HEK293 (cell line): ENCODE measurements around the gene BCLAF1.

ENCODE experiments used
- EGR2 ChIP-seq: fragments of 450-650 bp; formaldehyde crosslinking; IDR thresholded peaks from 2 replicates; pipeline ENCODE4 v1.5.1; 2016; ENCODE audit warnings: low read depth, missing biosample characterization, missing genetic modification characterization
- HOXC10 ChIP-seq: sonication (generic); formaldehyde crosslinking; IDR thresholded peaks from 2 replicates; pipeline ENCODE4 v1.8.1; 2023; ENCODE audit warnings: mild to moderate bottlenecking, missing genetic modification reagents
- REST ChIP-seq: fragments of 450-650 bp; formaldehyde crosslinking; IDR thresholded peaks from 2 replicates; pipeline ENCODE4 v1.5.1; 2016; ENCODE audit warnings: missing biosample characterization, missing genetic modification characterization
- SALL2 ChIP-seq: fragments of 450-650 bp; formaldehyde crosslinking; IDR thresholded peaks from 2 replicates; pipeline ENCODE4 v1.5.0; 2017; ENCODE audit warnings: missing biosample characterization, mild to moderate bottlenecking, missing genetic modification characterization, borderline replicate concordance
- SP3 ChIP-seq: fragments of 450-650 bp; formaldehyde crosslinking; IDR thresholded peaks from 2 replicates; pipeline ENCODE4 v1.5.1; 2016; ENCODE audit warnings: missing biosample characterization, missing genetic modification characterization
- SP7 ChIP-seq: fragments of 450-650 bp; formaldehyde crosslinking; IDR thresholded peaks from 2 replicates; pipeline ENCODE4 v1.5.1; 2016; ENCODE audit warnings: missing biosample characterization, missing genetic modification characterization
- ZBTB17 ChIP-seq: fragments of 450-650 bp; formaldehyde crosslinking; IDR thresholded peaks from 2 replicates; pipeline ENCODE4 v1.5.1; 2016; ENCODE audit warnings: missing biosample characterization, missing genetic modification characterization
- ZBTB44 ChIP-seq: fragments of 450-650 bp; IDR thresholded peaks from 2 replicates; pipeline ENCODE4 v1.5.1; 2018; ENCODE audit warnings: missing biosample characterization, mild to moderate bottlenecking, missing genetic modification characterization
- ZBTB48 ChIP-seq: fragments of 450-650 bp; formaldehyde crosslinking; IDR thresholded peaks from 2 replicates; pipeline ENCODE4 v1.5.1; 2016; ENCODE audit warnings: missing biosample characterization, missing genetic modification characterization
- ZIC2 ChIP-seq: fragments of 450-650 bp; formaldehyde crosslinking; IDR thresholded peaks from 2 replicates; pipeline ENCODE4 v1.5.1; 2016; ENCODE audit warnings: missing biosample characterization, missing genetic modification characterization
- ZNF10 ChIP-seq: fragments of 450-650 bp; formaldehyde crosslinking; IDR thresholded peaks from 2 replicates; pipeline ENCODE4 v1.5.1; 2017; ENCODE audit warnings: missing biosample characterization, missing genetic modification characterization
- ZNF112 ChIP-seq: fragments of 450-650 bp; formaldehyde crosslinking; IDR thresholded peaks from 2 replicates; pipeline ENCODE4 v1.5.0; 2017; ENCODE audit warnings: missing biosample characterization, missing genetic modification characterization
- ZNF132 ChIP-seq: fragments of 450-650 bp; formaldehyde crosslinking; IDR thresholded peaks from 2 replicates; pipeline ENCODE4 v1.5.1; 2017; ENCODE audit warnings: missing biosample characterization, missing genetic modification characterization, borderline replicate concordance
- ZNF174 ChIP-seq: fragments of 450-650 bp; formaldehyde crosslinking; IDR thresholded peaks from 2 replicates; pipeline ENCODE4 v1.5.0; 2017; ENCODE audit warnings: missing biosample characterization, mild to moderate bottlenecking, missing genetic modification characterization
- ZNF2 ChIP-seq: fragments of 450-650 bp; formaldehyde crosslinking; IDR thresholded peaks from 2 replicates; pipeline ENCODE4 v1.5.1; 2016; ENCODE audit warnings: missing biosample characterization, missing genetic modification characterization
- ZNF501 ChIP-seq: fragments of 450-650 bp; formaldehyde crosslinking; IDR thresholded peaks from 2 replicates; pipeline ENCODE4 v1.5.1; 2016; ENCODE audit warnings: missing biosample characterization, missing genetic modification characterization
- ZNF544 ChIP-seq: fragments of 450-650 bp; formaldehyde crosslinking; IDR thresholded peaks from 2 replicates; pipeline ENCODE4 v1.5.0; 2017; ENCODE audit warnings: missing biosample characterization, missing genetic modification characterization
- ZNF548 ChIP-seq: fragments of 450-650 bp; formaldehyde crosslinking; IDR thresholded peaks from 2 replicates; pipeline ENCODE4 v1.5.1; 2016; ENCODE audit warnings: missing biosample characterization, missing genetic modification characterization
- ZNF610 ChIP-seq: fragments of 450-650 bp; formaldehyde crosslinking; IDR thresholded peaks from 2 replicates; pipeline ENCODE4 v1.5.1; 2016; ENCODE audit warnings: missing biosample characterization, missing genetic modification characterization, borderline replicate concordance
- ZNF629 ChIP-seq: fragments of 450-650 bp; formaldehyde crosslinking; IDR thresholded peaks from 2 replicates; pipeline ENCODE4 v1.5.1; 2017; ENCODE audit warnings: missing biosample characterization, missing genetic modification characterization
- TF ChIP-seq, protein P1 (sequence below): fragments of 450-650 bp; formaldehyde crosslinking; IDR thresholded peaks from 2 replicates; pipeline ENCODE4 v1.5.1; 2016; ENCODE audit warnings: missing biosample characterization, missing genetic modification characterization
- TF ChIP-seq, protein P2 (sequence below): fragments of 450-650 bp; formaldehyde crosslinking; IDR thresholded peaks from 2 replicates; pipeline ENCODE4 v1.5.1; 2016; ENCODE audit warnings: missing biosample characterization, missing genetic modification characterization
- TF ChIP-seq, protein P3 (sequence below): fragments of 450-650 bp; formaldehyde crosslinking; IDR thresholded peaks from 2 replicates; pipeline ENCODE4 v1.5.1; 2016; ENCODE audit warnings: missing biosample characterization, missing genetic modification characterization, low read depth
- TF ChIP-seq, protein P4 (sequence below): fragments of 450-650 bp; formaldehyde crosslinking; optimal IDR thresholded peaks from 2 replicates; pipeline ENCODE3; 2016; ENCODE audit warnings: missing biosample characterization, mild to moderate bottlenecking, missing genetic modification characterization
- TF ChIP-seq, protein P5 (sequence below): fragments of 450-650 bp; formaldehyde crosslinking; IDR thresholded peaks from 2 replicates; pipeline ENCODE4; 2016; ENCODE audit warnings: missing biosample characterization, missing genetic modification characterization

Gene BCLAF1

GRCh38 chr6:136249811-136250685, 39.6 kb downstream of the BCLAF1 start, which contains the start of gene MTFR2 (continued):
- TF ChIP-seq ZNF132 (tag by site-specific recombination) (no peak), ZIC2 (tag by site-specific recombination) (peak; percentile 58; the same call in 1 of the 2 replicates), EGR2 (peak; percentile 75), REST (tag by site-specific recombination) (peak; percentile 43), ZNF112 (tag by site-specific recombination) (no peak), ZNF2 (tag by site-specific recombination) (0 out of 2 replicates have a peak, but pooled peaks have one; percentile 66), ZBTB48 (tag by site-specific recombination) (peak; percentile 98), HOXC10 (CRISPR knock-in tag) (peak; percentile 91; the same call in 1 of the 2 replicates), ZNF10 (tag by site-specific recombination) (peak; percentile 18; the same call in 1 of the 2 replicates), SP7 (tag by site-specific recombination) (peak; percentile 36; the same call in 1 of the 2 replicates), ZNF501 (peak; percentile 47), SALL2 (tag by site-specific recombination) (no peak), ZBTB17 (tag by site-specific recombination) (peak; percentile 100), ZNF610 (tag by site-specific recombination) (peak; percentile 48; the same call in 1 of the 2 replicates), ZBTB44 (tag by site-specific recombination) (no peak), ZNF174 (no peak), ZNF544 (tag by site-specific recombination) (no peak), ZNF548 (peak; percentile 77; the same call in 1 of the 2 replicates), SP3 (peak; percentile 87), ZNF629 (tag by site-specific recombination) (peak; percentile 66)
- TF ChIP-seq, protein P1, sequence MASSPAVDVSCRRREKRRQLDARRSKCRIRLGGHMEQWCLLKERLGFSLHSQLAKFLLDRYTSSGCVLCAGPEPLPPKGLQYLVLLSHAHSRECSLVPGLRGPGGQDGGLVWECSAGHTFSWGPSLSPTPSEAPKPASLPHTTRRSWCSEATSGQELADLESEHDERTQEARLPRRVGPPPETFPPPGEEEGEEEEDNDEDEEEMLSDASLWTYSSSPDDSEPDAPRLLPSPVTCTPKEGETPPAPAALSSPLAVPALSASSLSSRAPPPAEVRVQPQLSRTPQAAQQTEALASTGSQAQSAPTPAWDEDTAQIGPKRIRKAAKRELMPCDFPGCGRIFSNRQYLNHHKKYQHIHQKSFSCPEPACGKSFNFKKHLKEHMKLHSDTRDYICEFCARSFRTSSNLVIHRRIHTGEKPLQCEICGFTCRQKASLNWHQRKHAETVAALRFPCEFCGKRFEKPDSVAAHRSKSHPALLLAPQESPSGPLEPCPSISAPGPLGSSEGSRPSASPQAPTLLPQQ (tag by site-specific recombination): 0 out of 2 replicates have a peak, but pooled peaks have one; percentile 20
- TF ChIP-seq, protein P2, sequence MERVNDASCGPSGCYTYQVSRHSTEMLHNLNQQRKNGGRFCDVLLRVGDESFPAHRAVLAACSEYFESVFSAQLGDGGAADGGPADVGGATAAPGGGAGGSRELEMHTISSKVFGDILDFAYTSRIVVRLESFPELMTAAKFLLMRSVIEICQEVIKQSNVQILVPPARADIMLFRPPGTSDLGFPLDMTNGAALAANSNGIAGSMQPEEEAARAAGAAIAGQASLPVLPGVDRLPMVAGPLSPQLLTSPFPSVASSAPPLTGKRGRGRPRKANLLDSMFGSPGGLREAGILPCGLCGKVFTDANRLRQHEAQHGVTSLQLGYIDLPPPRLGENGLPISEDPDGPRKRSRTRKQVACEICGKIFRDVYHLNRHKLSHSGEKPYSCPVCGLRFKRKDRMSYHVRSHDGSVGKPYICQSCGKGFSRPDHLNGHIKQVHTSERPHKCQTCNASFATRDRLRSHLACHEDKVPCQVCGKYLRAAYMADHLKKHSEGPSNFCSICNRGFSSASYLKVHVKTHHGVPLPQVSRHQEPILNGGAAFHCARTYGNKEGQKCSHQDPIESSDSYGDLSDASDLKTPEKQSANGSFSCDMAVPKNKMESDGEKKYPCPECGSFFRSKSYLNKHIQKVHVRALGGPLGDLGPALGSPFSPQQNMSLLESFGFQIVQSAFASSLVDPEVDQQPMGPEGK (tag by site-specific recombination): peak; percentile 27; the same call in 1 of the 2 replicates
- TF ChIP-seq, protein P3, sequence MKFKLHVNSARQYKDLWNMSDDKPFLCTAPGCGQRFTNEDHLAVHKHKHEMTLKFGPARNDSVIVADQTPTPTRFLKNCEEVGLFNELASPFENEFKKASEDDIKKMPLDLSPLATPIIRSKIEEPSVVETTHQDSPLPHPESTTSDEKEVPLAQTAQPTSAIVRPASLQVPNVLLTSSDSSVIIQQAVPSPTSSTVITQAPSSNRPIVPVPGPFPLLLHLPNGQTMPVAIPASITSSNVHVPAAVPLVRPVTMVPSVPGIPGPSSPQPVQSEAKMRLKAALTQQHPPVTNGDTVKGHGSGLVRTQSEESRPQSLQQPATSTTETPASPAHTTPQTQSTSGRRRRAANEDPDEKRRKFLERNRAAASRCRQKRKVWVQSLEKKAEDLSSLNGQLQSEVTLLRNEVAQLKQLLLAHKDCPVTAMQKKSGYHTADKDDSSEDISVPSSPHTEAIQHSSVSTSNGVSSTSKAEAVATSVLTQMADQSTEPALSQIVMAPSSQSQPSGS (tag by site-specific recombination): peak; percentile 82
- TF ChIP-seq, protein P4, sequence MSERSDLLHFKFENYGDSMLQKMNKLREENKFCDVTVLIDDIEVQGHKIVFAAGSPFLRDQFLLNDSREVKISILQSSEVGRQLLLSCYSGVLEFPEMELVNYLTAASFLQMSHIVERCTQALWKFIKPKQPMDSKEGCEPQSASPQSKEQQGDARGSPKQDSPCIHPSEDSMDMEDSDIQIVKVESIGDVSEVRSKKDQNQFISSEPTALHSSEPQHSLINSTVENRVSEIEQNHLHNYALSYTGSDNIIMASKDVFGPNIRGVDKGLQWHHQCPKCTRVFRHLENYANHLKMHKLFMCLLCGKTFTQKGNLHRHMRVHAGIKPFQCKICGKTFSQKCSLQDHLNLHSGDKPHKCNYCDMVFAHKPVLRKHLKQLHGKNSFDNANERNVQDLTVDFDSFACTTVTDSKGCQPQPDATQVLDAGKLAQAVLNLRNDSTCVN (tag by site-specific recombination): peak; percentile 86
- TF ChIP-seq, protein P5, sequence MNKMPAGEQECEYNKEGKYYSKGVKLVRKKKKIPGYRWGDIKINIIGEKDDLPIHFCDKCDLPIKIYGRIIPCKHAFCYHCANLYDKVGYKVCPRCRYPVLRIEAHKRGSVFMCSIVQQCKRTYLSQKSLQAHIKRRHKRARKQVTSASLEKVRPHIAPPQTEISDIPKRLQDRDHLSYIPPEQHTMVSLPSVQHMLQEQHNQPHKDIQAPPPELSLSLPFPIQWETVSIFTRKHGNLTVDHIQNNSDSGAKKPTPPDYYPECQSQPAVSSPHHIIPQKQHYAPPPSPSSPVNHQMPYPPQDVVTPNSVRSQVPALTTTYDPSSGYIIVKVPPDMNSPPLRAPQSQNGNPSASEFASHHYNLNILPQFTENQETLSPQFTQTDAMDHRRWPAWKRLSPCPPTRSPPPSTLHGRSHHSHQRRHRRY (tag by site-specific recombination): no peak
